Testis (tissue), 3 donors: ENCODE measurements around the gene ARHGAP26. TPM values are rescaled to one million over a fixed set of nuclear protein-coding genes. Genes with fewer than 3 reads are reported as not detected.

Source experiments
- DNase-seq: peaks from one replicate; pipeline ENCODE4 v3.0.0-alpha.2; 2019
- H3K27ac ChIP-seq, 2 donors: fragments of 200-600 bp; sonication (generic); one replicate each; pipeline ENCODE4 v1.5.1; 2019
- H3K27me3 ChIP-seq: fragments of 200-600 bp; sonication (generic); one replicate; pipeline ENCODE4 v1.5.1; 2019
- H3K36me3 ChIP-seq: fragments of 200-600 bp; sonication (generic); one replicate; pipeline ENCODE4 v1.5.1; 2017; ENCODE audit warnings: low read depth; ENCODE audit errors: missing control alignments
- H3K4me1 ChIP-seq: fragments of 200-600 bp; sonication (generic); one replicate; pipeline ENCODE4 v1.5.1; 2019
- H3K4me3 ChIP-seq, 2 donors: fragments of 200-600 bp; sonication (generic); one replicate each; pipeline ENCODE4 v1.5.1; 2017 to 2019
- H3K9me3 ChIP-seq: fragments of 200-600 bp; sonication (generic); one replicate; pipeline ENCODE4 v1.5.1; 2017
- POLR2A ChIP-seq: fragments of 450-650 bp; IDR thresholded peaks from one replicate; pipeline ENCODE4 v1.6.1; 2017; ENCODE audit warnings: antibody characterized with exemption, mild to moderate bottlenecking, moderate library complexity
- WGBS, 2 donors: methylation state at CpG; one replicate each; pipeline ENCODE4 v1.1.5; 2018; 5-methylcytosine and 5-hydroxymethylcytosine counted together
- intact Hi-C: fragments of 100-400 bp; cut with DNase I; formaldehyde crosslinking; loops from one replicate; pipeline ENCODE4 v1.15.1; 2023; ENCODE audit warnings: low total_unique reads
- polyA plus RNA-seq: library from polyadenylated mRNA; stranded (reverse); fragments of 350-450 nt; fragmentation: Illumina TruSeq; extraction: RNeasy Lipid Tissue Mini Kit (QIAGEN cat#74804); gene quantifications from one replicate; pipeline ENCODE4 v1.2.3, GENCODE V29; 2014; ENCODE audit warnings: low read depth, low replicate concordance; ENCODE audit not compliant: insufficient read depth
- total RNA-seq, 2 donors: library from RNA; depleted of rRNA; stranded (reverse); fragments of >200 nt; gene quantifications; one replicate each; pipeline ENCODE4 v1.2.3, GENCODE V29; 2016
- TF ChIP-seq, protein P1 (sequence below), 3 experiments: fragments of 450-650 bp in 2 of 3; fragments of 200-600 bp in 1 of 3; sonication (generic) in 1 of 3; IDR thresholded peaks; one replicate each; pipeline ENCODE4 v1.5.1; 2016 to 2019; ENCODE audit warnings: antibody characterized with exemption in 3 of 3, mild to moderate bottlenecking in 2 of 3, moderate library complexity in 1 of 3

Gene ARHGAP26
- total and polyA plus RNA-seq, 3 donors from 2014 or later = 33.8 to 98.7 (median 95.7) TPM

DNA sequence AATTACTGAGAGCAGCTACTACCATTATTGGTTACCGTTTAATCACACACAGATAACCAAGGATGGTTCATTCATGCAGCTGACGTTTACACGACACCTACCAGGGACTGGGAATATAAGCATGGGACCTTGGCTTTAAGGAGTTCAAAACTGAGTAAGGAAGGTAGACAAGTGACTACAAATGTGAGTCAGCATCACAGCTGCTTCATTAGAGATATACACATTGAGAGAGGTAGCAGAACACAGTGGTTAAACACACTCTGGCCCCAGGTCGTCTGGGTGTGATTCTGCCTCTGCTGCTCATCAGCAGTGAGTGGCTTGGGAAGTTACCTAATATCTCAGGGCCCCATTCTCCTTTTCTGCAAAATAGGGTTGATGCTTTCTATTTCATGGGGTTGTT lies 364.7 kb downstream of the ARHGAP26 start:
- intact Hi-C loops = no loop called here
- TF ChIP-seq POLR2A = no peak
- TF ChIP-seq, protein P1, sequence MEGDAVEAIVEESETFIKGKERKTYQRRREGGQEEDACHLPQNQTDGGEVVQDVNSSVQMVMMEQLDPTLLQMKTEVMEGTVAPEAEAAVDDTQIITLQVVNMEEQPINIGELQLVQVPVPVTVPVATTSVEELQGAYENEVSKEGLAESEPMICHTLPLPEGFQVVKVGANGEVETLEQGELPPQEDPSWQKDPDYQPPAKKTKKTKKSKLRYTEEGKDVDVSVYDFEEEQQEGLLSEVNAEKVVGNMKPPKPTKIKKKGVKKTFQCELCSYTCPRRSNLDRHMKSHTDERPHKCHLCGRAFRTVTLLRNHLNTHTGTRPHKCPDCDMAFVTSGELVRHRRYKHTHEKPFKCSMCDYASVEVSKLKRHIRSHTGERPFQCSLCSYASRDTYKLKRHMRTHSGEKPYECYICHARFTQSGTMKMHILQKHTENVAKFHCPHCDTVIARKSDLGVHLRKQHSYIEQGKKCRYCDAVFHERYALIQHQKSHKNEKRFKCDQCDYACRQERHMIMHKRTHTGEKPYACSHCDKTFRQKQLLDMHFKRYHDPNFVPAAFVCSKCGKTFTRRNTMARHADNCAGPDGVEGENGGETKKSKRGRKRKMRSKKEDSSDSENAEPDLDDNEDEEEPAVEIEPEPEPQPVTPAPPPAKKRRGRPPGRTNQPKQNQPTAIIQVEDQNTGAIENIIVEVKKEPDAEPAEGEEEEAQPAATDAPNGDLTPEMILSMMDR (IDR thresholded peaks at IDR 0.05) = no peak
- 82 to 96% methylated on average over 4 of the region's 4 CpGs for WGBS, 2 donors

DNA sequence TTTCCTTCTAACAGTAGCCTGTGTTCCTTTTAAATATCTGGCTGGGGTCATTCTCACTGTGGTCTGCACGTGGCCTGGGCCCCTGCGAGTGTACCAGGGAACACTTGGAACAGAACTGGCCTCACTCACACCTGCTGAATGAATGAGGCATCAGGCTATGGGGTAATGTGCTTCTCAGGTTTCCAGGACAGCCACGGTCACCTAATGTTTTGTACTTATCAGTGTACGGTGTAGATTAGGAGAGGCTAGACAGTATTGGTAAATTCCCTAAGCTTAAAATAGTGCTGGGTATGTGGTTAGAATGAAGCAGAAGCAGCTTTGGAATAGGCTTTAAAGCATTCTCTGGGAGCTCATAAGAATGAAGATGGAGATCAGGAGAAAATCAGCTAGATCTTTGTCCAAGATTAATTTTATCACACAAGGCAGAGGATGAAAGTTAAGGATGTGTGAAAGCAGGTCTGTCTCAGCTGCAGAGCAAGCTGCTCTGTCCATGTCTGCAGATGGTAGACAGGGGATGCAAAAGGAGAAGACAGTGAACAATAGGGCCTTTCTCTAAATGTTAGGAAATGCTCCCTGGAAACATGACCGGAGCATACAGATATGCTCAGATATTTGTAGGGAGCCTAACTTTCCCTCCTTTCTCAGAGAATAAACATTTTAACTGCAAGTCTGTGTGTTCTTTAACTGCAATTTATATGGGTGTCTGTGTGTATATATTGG lies 365.8 kb downstream of the ARHGAP26 start:
- Histone ChIP-seq H3K27me3 (no peaks in the 10 kb centered on the region), H3K9me3 (no peaks in the 10 kb centered on the region), H3K27ac (no peak overlapping the region), H3K4me1 (peaks cover 22% of the 10 kb centered on the region), H3K4me3 (no peak overlapping the region), H3K36me3 (no peaks in the 10 kb centered on the region)
- intact Hi-C loops = no loop called here
- WGBS, 2 donors = 49 to 53% methylated on average over 5 of the region's 5 CpGs
- TF ChIP-seq, protein P1 (IDR thresholded peaks at IDR 0.05) = no peak
- TF ChIP-seq POLR2A = no peak
- DNase-seq = no peak

More for the DNA sequence above, 364.7 kb downstream of the ARHGAP26 start:
- Histone ChIP-seq H3K9me3 (no peaks in the 10 kb centered on the region), H3K36me3 (no peaks in the 10 kb centered on the region), H3K4me3 (no peak overlapping the region), H3K4me1 (peaks cover 22% of the 10 kb centered on the region), H3K27ac (no peak overlapping the region), H3K27me3 (no peaks in the 10 kb centered on the region)
- no peak for DNase-seq

DNA sequence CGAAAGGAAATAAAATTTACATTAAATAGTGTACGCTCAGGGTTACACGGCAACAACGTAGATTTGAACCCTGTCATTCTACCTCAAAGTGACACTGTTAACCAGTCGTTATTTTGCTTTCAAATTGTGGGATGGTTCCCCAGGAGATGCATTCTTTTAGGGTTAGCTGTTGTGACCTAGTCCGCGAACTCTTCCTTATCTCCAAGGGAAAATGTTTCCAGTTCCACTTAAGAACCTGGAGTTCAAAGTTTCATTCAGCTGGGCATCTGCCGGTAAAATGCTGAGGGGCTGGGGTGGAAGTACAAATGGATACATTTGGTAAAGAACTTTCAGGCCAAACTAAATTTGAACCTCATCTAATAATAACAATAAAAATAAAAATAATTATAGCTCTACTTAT lies 368.7 kb downstream of the ARHGAP26 start:
- Histone ChIP-seq H3K4me1 (peaks cover 21% of the 10 kb centered on the region), H3K27ac (no peak overlapping the region), H3K9me3 (no peaks in the 10 kb centered on the region), H3K36me3 (no peaks in the 10 kb centered on the region), H3K4me3 (no peak overlapping the region), H3K27me3 (no peaks in the 10 kb centered on the region)
- 57 to 65% methylated on average over 8 of the region's 8 CpGs for WGBS, 2 donors
- no peak for TF ChIP-seq POLR2A
- TF ChIP-seq, protein P1 (IDR thresholded peaks at IDR 0.05) = no peak
- DNase-seq = no peak
- intact Hi-C loops = no loop called here

DNA sequence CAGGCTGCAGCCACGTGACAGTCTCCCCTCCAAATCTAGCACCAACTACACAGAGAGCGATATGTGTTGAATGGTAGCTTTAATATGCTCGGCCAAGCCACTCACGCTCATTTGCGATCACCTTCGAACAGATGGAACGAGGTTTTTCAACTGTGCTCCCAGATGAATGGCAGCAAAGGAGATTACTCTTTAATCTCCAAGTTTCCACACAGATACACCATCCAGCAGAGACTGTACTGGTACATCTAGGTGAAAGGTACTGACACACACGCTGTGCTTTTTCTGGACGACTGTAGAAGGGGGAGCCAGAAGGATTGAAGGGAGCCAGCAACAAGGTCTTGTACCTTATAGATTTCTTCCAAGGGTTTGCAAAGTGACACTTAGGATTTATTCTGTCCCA lies 369.4 kb downstream of the ARHGAP26 start:
- H3K27ac ChIP-seq = no peak overlapping the region
- TF ChIP-seq, protein P1 (IDR thresholded peaks at IDR 0.05) = no peak
- no peak for TF ChIP-seq POLR2A
- peaks cover 16% of the 10 kb centered on the region for H3K4me1 ChIP-seq
- H3K4me3 ChIP-seq = no peak overlapping the region
- no peaks in the 10 kb centered on the region for H3K36me3 ChIP-seq
- no peak for DNase-seq
- intact Hi-C loops = no loop called here
- no peaks in the 10 kb centered on the region for H3K9me3 ChIP-seq
- H3K27me3 ChIP-seq = no peaks in the 10 kb centered on the region
- 89 to 96% methylated on average over 9 of the region's 9 CpGs for WGBS, 2 donors
